GM19324 (cell line): Measurements from ENCODE around the gene HEATR3.

ENCODE experiments used
- ATAC-seq: cut with Tn5 transposase; IDR thresholded peaks from one replicate; pipeline ENCODE4 v1.9.1; 2021; ENCODE audit warnings: mild to moderate bottlenecking, moderate library complexity; ENCODE audit not compliant: unreplicated experiment, low FRiP score

Gene HEATR3

GRCh38 chr16:50151322-50151721 lies 85.6 kb downstream of the HEATR3 start:
- ATAC-seq: no peak

- ATAC-seq: no peak
Measured at GRCh38 chr16:50151756-50152155, 86.0 kb downstream of the HEATR3 start.

- ATAC-seq: peak; percentile 44
Measured at GRCh38 chr16:50152351-50152806, 86.6 kb downstream of the HEATR3 start.

GRCh38 chr16:50152807-50153595 lies 87.2 kb downstream of the HEATR3 start, which contains the start of gene TENT4B:
TSS of gene TENT4B (plus strand) at chr16:50153306. CDS start at chr16:50153622, 316 bp downstream.
- ATAC-seq: peak; percentile 91

GRCh38 chr16:50153596-50154419 lies 88.0 kb downstream of the HEATR3 start:
- ATAC-seq: peak; percentile 19

GRCh38 chr16:50154420-50154950 lies 88.7 kb downstream of the HEATR3 start:
- ATAC-seq: no peak

GRCh38 chr16:50155925-50156324 lies 90.2 kb downstream of the HEATR3 start:
- no peak for ATAC-seq
